HG03558 (cell line): ENCODE measurements around the gene RTN1.

Experiments
- ATAC-seq: cut with Tn5 transposase; IDR thresholded peaks from one replicate; pipeline ENCODE4 v1.9.1; 2021; ENCODE audit warnings: moderate number of reproducible peaks; ENCODE audit not compliant: unreplicated experiment; ENCODE audit errors: extremely low read depth

The RTN1 gene, protein sequence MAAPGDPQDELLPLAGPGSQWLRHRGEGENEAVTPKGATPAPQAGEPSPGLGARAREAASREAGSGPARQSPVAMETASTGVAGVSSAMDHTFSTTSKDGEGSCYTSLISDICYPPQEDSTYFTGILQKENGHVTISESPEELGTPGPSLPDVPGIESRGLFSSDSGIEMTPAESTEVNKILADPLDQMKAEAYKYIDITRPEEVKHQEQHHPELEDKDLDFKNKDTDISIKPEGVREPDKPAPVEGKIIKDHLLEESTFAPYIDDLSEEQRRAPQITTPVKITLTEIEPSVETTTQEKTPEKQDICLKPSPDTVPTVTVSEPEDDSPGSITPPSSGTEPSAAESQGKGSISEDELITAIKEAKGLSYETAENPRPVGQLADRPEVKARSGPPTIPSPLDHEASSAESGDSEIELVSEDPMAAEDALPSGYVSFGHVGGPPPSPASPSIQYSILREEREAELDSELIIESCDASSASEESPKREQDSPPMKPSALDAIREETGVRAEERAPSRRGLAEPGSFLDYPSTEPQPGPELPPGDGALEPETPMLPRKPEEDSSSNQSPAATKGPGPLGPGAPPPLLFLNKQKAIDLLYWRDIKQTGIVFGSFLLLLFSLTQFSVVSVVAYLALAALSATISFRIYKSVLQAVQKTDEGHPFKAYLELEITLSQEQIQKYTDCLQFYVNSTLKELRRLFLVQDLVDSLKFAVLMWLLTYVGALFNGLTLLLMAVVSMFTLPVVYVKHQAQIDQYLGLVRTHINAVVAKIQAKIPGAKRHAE

GRCh38 chr14:59870277-59871165, at the start of gene RTN1:
RTN1 (minus strand) TSS chr14:59870776; CDS start chr14:59870630, 146 bp downstream.
- ATAC-seq = no peak

- ATAC-seq = no peak
These were observed 49.8 kb upstream of the RTN1 start for GRCh38 chr14:59920378-59920683.

DNA sequence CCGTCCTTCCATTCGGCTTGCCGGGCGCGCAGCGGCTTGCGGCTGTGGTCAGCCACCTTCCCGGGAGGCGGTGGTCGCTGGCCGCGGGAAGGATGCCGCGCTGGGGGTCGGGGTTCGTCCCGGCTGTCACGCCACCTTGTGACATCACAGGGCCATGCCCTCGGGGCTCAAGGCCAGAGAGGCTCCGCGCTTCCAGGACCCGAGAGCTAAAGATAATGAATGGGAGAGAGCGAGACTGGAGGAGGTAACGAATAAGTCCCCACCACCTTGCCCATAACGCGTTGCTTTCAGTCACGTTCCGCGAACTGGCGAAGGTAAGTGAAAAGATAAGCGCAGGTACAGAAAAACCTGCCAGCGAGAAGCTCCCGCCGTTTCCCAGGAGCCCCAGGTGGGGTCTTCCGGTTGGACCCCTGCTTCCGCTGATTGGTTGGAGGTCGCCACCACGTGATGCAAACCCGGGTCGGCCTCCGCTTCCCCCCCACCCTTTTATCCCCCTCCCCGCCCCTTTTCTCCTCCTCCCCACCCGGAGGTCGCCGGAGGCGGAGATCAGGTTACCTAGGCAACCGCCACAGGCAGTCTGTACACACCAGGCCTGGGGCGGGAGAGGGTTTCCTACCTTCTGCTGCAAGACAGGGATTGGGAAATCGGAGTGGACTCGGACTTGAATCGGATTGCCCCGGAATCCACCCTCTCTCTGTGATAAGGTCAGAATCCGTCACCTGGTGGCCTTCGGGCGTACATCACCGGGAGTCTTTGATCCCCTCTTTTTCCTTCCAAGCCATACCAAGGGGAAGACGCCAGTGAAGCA, 49.2 kb upstream of the RTN1 start, which contains the start of gene LRRC9:
TSS of gene LRRC9 (plus strand) at position 575 of the 808 bp plus-strand sequence.
- no peak for ATAC-seq

DNA sequence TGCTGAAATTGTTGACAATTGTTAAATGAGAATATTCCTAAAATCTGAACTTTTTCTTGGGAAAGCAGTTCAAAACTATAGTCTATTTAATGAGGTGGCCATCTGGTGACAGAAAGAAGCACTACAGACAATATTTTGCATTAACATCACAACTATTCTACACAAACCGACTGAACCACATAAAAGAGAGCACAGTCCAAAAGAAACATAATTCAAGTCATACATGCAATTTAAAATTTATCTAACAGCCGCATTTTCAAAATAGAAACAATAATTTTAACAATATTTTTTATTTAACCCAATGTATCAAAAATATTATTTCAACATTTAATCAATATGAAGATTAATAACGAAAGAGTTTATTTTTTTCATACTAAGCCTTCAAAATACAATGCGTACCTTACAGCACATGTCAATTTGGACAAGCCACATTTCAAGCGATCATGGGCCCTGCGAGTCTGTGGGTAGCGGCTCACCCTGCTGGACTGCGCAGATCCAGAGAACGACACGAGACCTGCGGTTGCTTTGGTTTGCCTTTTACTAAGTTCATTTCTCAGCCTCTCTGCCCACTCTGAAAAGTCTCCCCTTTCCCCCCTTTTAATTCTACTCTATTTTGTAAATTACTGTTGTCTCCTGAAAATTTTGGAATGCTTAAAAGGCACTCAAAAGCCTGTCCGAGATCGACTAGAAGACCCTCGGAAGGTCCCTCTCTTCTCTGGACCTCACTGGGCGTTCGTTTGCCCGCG, 48.4 kb upstream of the RTN1 start:
- no peak for ATAC-seq

DNA sequence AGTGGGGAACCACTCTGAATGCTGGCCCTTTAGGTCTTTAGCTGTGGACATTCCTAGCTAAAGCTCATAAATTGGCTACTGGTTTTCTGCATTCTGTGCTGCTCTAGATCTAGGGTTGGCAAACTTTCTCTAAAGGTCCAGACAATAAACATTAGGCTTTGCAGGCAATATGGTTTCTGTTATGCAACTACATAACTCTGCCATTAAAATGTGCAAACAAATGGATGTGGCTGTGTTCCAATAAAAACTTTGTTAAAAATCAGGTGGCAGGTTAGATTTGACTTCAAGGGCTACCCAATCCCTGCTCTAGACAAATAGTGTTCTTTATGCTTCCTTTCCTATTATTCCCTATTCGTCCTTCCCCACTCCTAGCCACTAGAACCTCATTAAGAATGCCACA, 42.6 kb upstream of the RTN1 start:
- no peak for ATAC-seq

- no peak for ATAC-seq
These were observed 41.9 kb upstream of the RTN1 start for GRCh38 chr14:59912443-59912842.

DNA sequence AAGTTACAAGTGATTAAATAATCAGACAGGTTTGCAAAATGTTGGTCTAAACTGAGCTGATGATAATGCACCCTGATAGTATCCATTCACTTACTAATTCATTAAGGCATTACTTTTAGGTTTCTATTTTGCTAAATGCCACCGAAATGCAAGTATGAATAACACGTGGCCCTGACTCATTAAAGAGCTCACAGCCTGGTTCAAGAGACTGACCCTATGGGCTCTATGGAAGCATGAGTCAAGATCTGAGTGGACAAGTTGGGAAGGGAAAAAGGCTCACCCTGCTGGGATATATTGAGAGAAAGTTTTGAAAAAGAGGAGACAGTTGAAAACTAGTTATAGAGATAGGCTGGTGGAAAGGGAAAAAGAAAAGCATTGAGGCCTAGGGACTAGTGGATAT, 34.6 kb upstream of the RTN1 start:
- no peak for ATAC-seq

- ATAC-seq = no peak
These were observed 33.6 kb upstream of the RTN1 start for GRCh38 chr14:59904184-59904583.

- ATAC-seq = no peak
These were observed 30.0 kb upstream of the RTN1 start for GRCh38 chr14:59900556-59900955.

GRCh38 chr14:59897757-59898383, 27.3 kb upstream of the RTN1 start:
- no peak for ATAC-seq

DNA sequence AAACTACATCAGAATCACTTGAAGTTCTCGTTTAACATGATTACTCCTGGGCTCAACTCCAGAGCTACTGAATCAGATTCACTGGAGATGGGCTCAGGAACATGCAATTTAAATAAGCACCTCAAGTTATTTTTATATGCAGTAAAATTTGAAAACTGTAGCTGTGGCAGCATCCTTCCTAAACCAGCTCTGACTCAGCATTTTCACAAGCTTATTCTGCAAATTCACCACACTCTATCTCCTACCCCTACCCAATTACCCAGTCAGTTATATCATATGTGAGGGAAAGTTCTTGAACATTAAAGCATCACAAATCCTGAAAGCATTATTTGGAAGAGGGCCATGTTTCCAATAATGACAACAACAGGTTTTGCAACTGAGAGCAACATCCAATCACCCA, 25.1 kb upstream of the RTN1 start:
- no peak for ATAC-seq

GRCh38 chr14:59890676-59891075, 20.1 kb upstream of the RTN1 start:
- no peak for ATAC-seq

- no peak for ATAC-seq
These were observed 12.4 kb upstream of the RTN1 start for GRCh38 chr14:59882957-59883356.

GRCh38 chr14:59871166-59871495, 555 bp upstream of the RTN1 start:
- no peak for ATAC-seq

DNA sequence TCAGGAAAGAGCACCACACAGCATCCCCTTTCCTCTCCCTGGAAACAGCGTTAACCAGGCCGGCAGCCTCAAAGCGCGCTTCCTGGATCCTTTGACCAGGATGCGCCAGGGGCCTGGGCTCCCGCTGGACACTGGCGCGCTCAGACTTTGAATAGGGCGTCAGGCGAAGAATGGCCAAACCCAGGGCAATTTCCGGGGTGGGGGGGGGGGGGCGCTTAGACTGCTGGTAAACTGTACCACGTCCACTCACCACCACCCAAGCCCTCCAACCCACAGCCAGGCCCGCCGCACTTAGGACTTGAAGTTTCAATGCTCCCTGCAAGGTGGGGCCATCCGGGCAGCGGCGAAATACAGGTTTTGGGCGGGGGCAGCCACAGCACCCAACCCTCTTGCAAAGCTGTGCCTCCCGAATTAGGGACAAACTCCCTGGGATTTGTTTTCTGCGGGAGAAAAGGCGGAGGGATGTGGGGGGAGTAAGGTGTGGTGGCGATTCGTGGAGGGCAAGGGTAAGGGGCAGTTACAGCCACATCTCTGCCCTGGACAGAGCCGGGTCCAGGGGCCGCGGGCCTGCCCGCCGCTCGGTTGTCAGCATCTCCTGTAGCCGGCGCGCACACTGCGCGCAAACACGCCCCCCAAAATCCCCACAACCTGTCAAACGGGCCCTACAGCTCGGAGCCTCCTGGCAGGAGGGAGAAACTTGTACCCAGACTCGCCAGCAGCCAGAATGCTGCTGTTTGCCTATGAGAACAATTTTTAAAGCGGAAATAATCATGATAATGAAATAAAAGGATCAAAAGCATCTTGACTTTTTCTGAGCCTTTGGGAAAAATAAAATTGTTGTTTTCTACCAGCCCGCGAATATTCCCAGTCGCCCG, 958 bp downstream of the RTN1 start:
- no peak for ATAC-seq

GRCh38 chr14:59868021-59868420, 2.6 kb downstream of the RTN1 start:
- no peak for ATAC-seq

GRCh38 chr14:59863806-59864525, 6.6 kb downstream of the RTN1 start:
- ATAC-seq = no peak
